HepG2 (cell line): Measurements from ENCODE around the gene LTC4S. TPM values are rescaled to one million over a fixed set of nuclear protein-coding genes. Genes with fewer than 3 reads are reported as not detected.

Experiments
- ATF2 ChIP-seq: sonication (generic); formaldehyde crosslinking; IDR thresholded peaks from 2 replicates; pipeline ENCODE4 v1.4.0; 2020; ENCODE audit warnings: missing genetic modification reagents
- IKZF5 ChIP-seq: IDR thresholded peaks from 2 replicates; pipeline ENCODE4 v1.6.1; 2018; ENCODE audit warnings: missing genetic modification reagents, mild to moderate bottlenecking, missing compliant biosample characterization
- ISL2 ChIP-seq: sonication (generic); formaldehyde crosslinking; IDR thresholded peaks from 2 replicates; pipeline ENCODE4 v1.5.0; 2020; ENCODE audit warnings: missing genetic modification reagents
- JUND ChIP-seq: sonication (generic); formaldehyde crosslinking; IDR thresholded peaks from 2 replicates; pipeline ENCODE4 v1.8.0; 2022; ENCODE audit warnings: mild to moderate bottlenecking, missing genetic modification reagents
- KDM4B ChIP-seq: sonication (generic); formaldehyde crosslinking; IDR thresholded peaks from 2 replicates; pipeline ENCODE4 v1.4.0; 2020; ENCODE audit warnings: missing genetic modification reagents
- MAF1 ChIP-seq: sonication (generic); formaldehyde crosslinking; IDR thresholded peaks from 2 replicates; pipeline ENCODE4 v1.5.0; 2020; ENCODE audit warnings: missing genetic modification reagents, borderline replicate concordance
- MED8 ChIP-seq: sonication (generic); formaldehyde crosslinking; IDR thresholded peaks from 2 replicates; pipeline ENCODE4 v1.8.1; 2023; ENCODE audit warnings: mild to moderate bottlenecking, missing genetic modification reagents; ENCODE audit not compliant: insufficient replicate concordance
- NFE2L1 ChIP-seq: sonication (generic); formaldehyde crosslinking; IDR thresholded peaks from 2 replicates; pipeline ENCODE4 v1.4.0; 2020; ENCODE audit warnings: missing genetic modification reagents, mild to moderate bottlenecking, borderline replicate concordance
- NFE2L2 ChIP-seq: fragments of 150-350 bp; IDR thresholded peaks from 2 replicates; pipeline ENCODE4 v1.6.1; 2014; ENCODE audit warnings: low read length
- PRDM10 ChIP-seq: sonication (generic); formaldehyde crosslinking; IDR thresholded peaks from 2 replicates; pipeline ENCODE4 v1.4.0; 2020; ENCODE audit warnings: low read depth, missing genetic modification reagents
- THAP8 ChIP-seq: sonication (generic); formaldehyde crosslinking; IDR thresholded peaks from 2 replicates; pipeline ENCODE4 v1.5.1; 2020; ENCODE audit warnings: missing genetic modification reagents, mild to moderate bottlenecking, borderline replicate concordance
- YY1 ChIP-seq: IDR thresholded peaks from 2 replicates; pipeline ENCODE4 v1.6.1; 2011; ENCODE audit warnings: low read length, low read depth, moderate library complexity, mild to moderate bottlenecking; ENCODE audit not compliant: insufficient read depth, insufficient replicate concordance
- ZNF235 ChIP-seq: sonication (generic); formaldehyde crosslinking; IDR thresholded peaks from 2 replicates; pipeline ENCODE4 v1.8.1; 2023; ENCODE audit warnings: mild to moderate bottlenecking, missing genetic modification reagents, borderline replicate concordance
- ZNF281 ChIP-seq: sonication (generic); formaldehyde crosslinking; IDR thresholded peaks from 2 replicates; pipeline ENCODE4 v1.4.0; 2020; ENCODE audit warnings: missing genetic modification reagents, borderline replicate concordance
- ZNF331 ChIP-seq: sonication (generic); formaldehyde crosslinking; IDR thresholded peaks from 2 replicates; pipeline ENCODE4 v1.4.0; 2020; ENCODE audit warnings: missing genetic modification reagents
- ZNF430 ChIP-seq: sonication (generic); formaldehyde crosslinking; IDR thresholded peaks from 2 replicates; pipeline ENCODE4 v1.9.0; 2021; ENCODE audit warnings: mild to moderate bottlenecking, missing genetic modification reagents
- ZNF614 ChIP-seq: IDR thresholded peaks from 2 replicates; pipeline ENCODE4 v1.6.1; 2018; ENCODE audit warnings: missing biosample characterization, missing genetic modification reagents, inconsistent platforms, borderline replicate concordance
- ZNF772 ChIP-seq: sonication (generic); formaldehyde crosslinking; IDR thresholded peaks from 2 replicates; pipeline ENCODE4 v1.5.0; 2020; ENCODE audit warnings: mild to moderate bottlenecking, missing genetic modification reagents
- polyA plus RNA-seq, 8 experiments: library from polyadenylated mRNA; depleted of rRNA in 3 of 8; stranded (reverse) in 7 of 8; unstranded in 1 of 8; fragments of >200 nt; fragmentation: Illumina TruSeq in 4 of 8; extraction: Trizol in 4 of 8; gene quantifications; 2 replicates each; pipeline versions ENCODE4 v1.2.1 to v1.2.3, GENCODE V29; 2011 to 2016; ENCODE audit warnings: low read depth in 4 of 8, missing spikeins in 1 of 8, mixed read lengths in 1 of 8; ENCODE audit not compliant: insufficient read depth in 1 of 8
- total RNA-seq, 5 experiments: library from RNA; depleted of rRNA; stranded (reverse); fragments of >200 nt; fragmentation: Illumina TruSeq; extraction: Trizol; gene quantifications; 2 replicates each; pipeline ENCODE4 v1.2.3, GENCODE V29; 2016; ENCODE audit warnings: low read depth in 1 of 5

The LTC4S gene
- total and polyA plus RNA-seq, 2 of the 13 experiments (the other 11 are each of a cell fraction or from before 2014, with no cell fraction given), result 0.35 TPM; not detected in 1

GRCh38 chr5:179820483-179821297 is 26.9 kb downstream of the LTC4S start, which contains the start of gene SQSTM1 (continued):
- TF ChIP-seq ZNF430 (CRISPR knock-in tag) (peak; percentile 60; the same call in 1 of the 2 replicates), IKZF5 (peak; percentile 47; the same call in 1 of the 2 replicates), NFE2L1 (CRISPR knock-in tag) (peak; percentile 96), ZNF235 (CRISPR knock-in tag) (0 out of 2 replicates have a peak, but pooled peaks have one; percentile 28), MAF1 (CRISPR knock-in tag) (no peak), KDM4B (CRISPR knock-in tag) (peak; percentile 60; the same call in 1 of the 2 replicates), ZNF281 (CRISPR knock-in tag) (peak; percentile 59), MED8 (peak; percentile 47), ZNF331 (CRISPR knock-in tag) (peak; percentile 84), THAP8 (no peak), ZNF614 (CRISPR knock-in tag) (peak; percentile 15; the same call in 1 of the 2 replicates), ISL2 (CRISPR knock-in tag) (0 out of 2 replicates have a peak, but pooled peaks have one; percentile 31), NFE2L2 (peak; percentile 98), ATF2 (CRISPR knock-in tag) (peak; percentile 45; the same call in 1 of the 2 replicates), YY1 (peak; percentile 80), JUND (no peak), PRDM10 (no peak; the same call in 1 of the 2 replicates), ZNF772 (CRISPR knock-in tag) (no peak; the same call in 1 of the 2 replicates)
